GM19455 (cell line): ENCODE data around the gene SUCO.
"Not testable (repeated sequence)": the region's sequence is repeated elsewhere in the genome, so short reads cannot be mapped to it uniquely, and the experiment has no call there.

Source experiments
- ATAC-seq: cut with Tn5 transposase; IDR thresholded peaks from one replicate; pipeline ENCODE4 v1.9.1; 2021; ENCODE audit not compliant: unreplicated experiment

SUCO gene

GRCh38 chr1:172532700-172533512 lies at the start of gene SUCO:
Gene SUCO (plus strand): TSS chr1:172533150. CDS start chr1:172533436, 286 bp downstream.
- peak; percentile 84 for ATAC-seq

GRCh38 chr1:172483448-172483847 lies 49.5 kb upstream of the SUCO start:
- ATAC-seq = no peak

GRCh38 chr1:172484252-172484651 lies 48.7 kb upstream of the SUCO start:
- no peak for ATAC-seq

- no peak for ATAC-seq
These were observed 47.3 kb upstream of the SUCO start for GRCh38 chr1:172485626-172486025.

GRCh38 chr1:172486805-172487454 lies 46.0 kb upstream of the SUCO start:
- no peak for ATAC-seq

GRCh38 chr1:172487550-172487949 lies 45.4 kb upstream of the SUCO start:
- ATAC-seq = no peak

GRCh38 chr1:172488393-172488792 lies 44.6 kb upstream of the SUCO start:
- no peak for ATAC-seq

- no peak for ATAC-seq
These were observed 43.1 kb upstream of the SUCO start for GRCh38 chr1:172489847-172490246.

- ATAC-seq = no peak
These were observed 40.5 kb upstream of the SUCO start for GRCh38 chr1:172492421-172492820.

GRCh38 chr1:172494166-172494565 lies 38.8 kb upstream of the SUCO start:
- ATAC-seq = no peak

GRCh38 chr1:172496127-172496526 lies 36.8 kb upstream of the SUCO start:
- not testable (repeated sequence) for ATAC-seq

- no peak for ATAC-seq
These were observed 36.3 kb upstream of the SUCO start for GRCh38 chr1:172496678-172497077.

GRCh38 chr1:172497230-172497629 lies 35.7 kb upstream of the SUCO start:
- no peak for ATAC-seq

GRCh38 chr1:172498857-172499256 lies 34.1 kb upstream of the SUCO start:
- no peak for ATAC-seq

- ATAC-seq = no peak
These were observed 33.3 kb upstream of the SUCO start for GRCh38 chr1:172499636-172500141.

- ATAC-seq = no peak
These were observed 32.7 kb upstream of the SUCO start for GRCh38 chr1:172500207-172500606.

- no peak for ATAC-seq
These were observed 25.2 kb upstream of the SUCO start for GRCh38 chr1:172507741-172508140.

- ATAC-seq = no peak
These were observed 22.5 kb upstream of the SUCO start for GRCh38 chr1:172510479-172510878.

- ATAC-seq = no peak
These were observed 20.4 kb upstream of the SUCO start for GRCh38 chr1:172512591-172512990.

- no peak for ATAC-seq
These were observed 19.5 kb upstream of the SUCO start for GRCh38 chr1:172513479-172513878.

- ATAC-seq = no peak
These were observed 18.8 kb upstream of the SUCO start for GRCh38 chr1:172514108-172514507.

GRCh38 chr1:172515436-172515835 lies 17.5 kb upstream of the SUCO start:
- ATAC-seq = no peak
